GM18505 (cell line): ENCODE measurements around the gene ATP8B1.

ENCODE experiments used
- ATAC-seq: cut with Tn5 transposase; IDR thresholded peaks from one replicate; pipeline ENCODE4 v1.9.1; 2021; ENCODE audit not compliant: unreplicated experiment
- POLR2A ChIP-seq: IDR thresholded peaks from 4 replicates; pipeline ENCODE4 v1.6.1; 2011; ENCODE audit warnings: borderline replicate concordance; ENCODE audit not compliant: insufficient read depth, insufficient read length; ENCODE audit errors: extremely low read depth

Gene ATP8B1

DNA sequence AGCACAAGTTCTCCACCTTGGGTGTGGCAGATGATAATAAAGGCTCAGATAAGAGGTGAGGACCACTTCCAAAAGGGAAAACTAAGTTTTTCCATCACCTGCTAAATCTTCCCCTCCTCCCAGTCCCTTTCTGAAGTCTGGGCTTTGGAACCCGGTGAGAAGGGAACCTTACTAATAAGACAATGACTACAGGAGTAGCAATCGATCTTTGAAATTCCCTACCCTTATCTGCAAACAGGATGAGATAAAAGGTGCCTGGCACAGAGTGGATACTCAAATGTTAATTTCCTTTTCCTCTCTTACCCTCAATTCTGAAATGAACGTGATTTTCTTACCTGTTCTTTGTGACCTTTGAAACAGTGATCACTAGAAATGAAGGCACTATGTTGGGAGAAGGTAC is 111.8 kb downstream of the ATP8B1 start:
- no peak for TF ChIP-seq POLR2A
- ATAC-seq, result no peak

- no peak for ATAC-seq
- no peak for TF ChIP-seq POLR2A
Observed at GRCh38 chr18:57687970-57688369, 115.1 kb downstream of the ATP8B1 start.

GRCh38 chr18:57683470-57683869 is 119.6 kb downstream of the ATP8B1 start:
- no peak for ATAC-seq

GRCh38 chr18:57677262-57678211 is 125.6 kb downstream of the ATP8B1 start:
- ATAC-seq, result no peak
- TF ChIP-seq POLR2A, result no peak

More at GRCh38 chr18:57683470-57683869, 119.6 kb downstream of the ATP8B1 start:
- no peak for TF ChIP-seq POLR2A

DNA sequence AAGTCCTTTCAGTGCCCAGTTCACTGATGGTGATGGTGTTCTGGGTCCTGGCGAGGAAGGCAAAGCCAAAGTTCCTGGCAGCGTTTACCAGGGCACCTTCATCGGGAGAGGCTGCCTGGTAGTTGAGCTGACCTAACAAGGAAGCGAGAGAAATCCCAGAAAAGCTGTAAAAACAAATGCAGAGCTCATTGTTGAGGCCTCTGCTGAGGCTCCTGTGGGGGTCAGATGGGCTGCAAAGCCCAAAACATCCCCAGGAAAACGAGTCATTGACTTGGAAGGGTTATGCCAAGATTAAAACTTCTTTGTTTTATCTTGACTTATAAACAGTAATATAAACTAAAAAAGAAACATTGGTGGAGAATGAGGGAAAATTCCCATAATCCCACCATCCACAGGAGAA is 128.2 kb downstream of the ATP8B1 start:
- TF ChIP-seq POLR2A, result no peak
- ATAC-seq, result no peak

DNA sequence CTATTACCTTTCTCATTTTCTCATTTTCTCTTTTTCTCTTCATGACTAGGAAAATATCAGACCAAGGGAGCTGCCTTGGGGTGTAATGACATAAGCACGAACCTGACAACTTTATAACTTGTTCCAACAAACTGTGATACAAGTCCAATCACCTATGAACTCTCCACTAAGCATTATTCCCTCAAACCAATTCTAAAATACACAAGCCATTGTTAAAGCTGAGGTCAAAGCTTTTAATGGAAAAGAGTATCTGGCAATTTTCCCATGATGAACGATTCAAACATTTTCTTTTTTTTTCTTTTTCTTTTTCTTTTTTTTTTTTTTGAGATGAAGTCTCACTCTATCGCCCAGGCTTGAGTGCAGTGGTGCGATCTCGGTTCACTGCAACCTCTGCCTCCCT is 133.1 kb downstream of the ATP8B1 start:
- no peak for TF ChIP-seq POLR2A
- no peak for ATAC-seq

DNA sequence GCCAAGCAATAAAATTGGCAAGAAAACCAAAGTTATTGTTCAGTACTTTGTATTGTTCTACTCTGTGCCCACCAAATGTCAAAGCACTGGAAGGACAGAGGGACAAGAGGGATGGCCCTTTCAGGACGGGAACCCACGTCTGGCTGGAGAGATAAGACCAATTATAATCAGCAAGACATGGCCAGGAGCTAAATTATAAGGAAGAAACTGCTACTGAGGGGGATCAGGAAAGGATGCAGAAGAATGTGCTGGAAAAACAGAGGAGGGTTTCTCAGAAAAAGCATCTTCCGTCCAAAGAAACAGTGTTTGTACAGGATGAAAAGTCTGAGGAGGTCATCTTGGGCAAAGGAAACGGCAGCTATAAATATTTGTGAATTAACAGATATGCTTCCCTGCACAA is 135.1 kb downstream of the ATP8B1 start:
- TF ChIP-seq POLR2A, result no peak
- ATAC-seq, result no peak

- no peak for TF ChIP-seq POLR2A
- no peak for ATAC-seq
Observed at GRCh38 chr18:57666818-57667497, 136.2 kb downstream of the ATP8B1 start.

GRCh38 chr18:57664568-57665165 is 138.4 kb downstream of the ATP8B1 start:
- no peak for TF ChIP-seq POLR2A
- no peak for ATAC-seq

- no peak for TF ChIP-seq POLR2A
- no peak for ATAC-seq
Observed at GRCh38 chr18:57660961-57661360, 142.2 kb downstream of the ATP8B1 start.

DNA sequence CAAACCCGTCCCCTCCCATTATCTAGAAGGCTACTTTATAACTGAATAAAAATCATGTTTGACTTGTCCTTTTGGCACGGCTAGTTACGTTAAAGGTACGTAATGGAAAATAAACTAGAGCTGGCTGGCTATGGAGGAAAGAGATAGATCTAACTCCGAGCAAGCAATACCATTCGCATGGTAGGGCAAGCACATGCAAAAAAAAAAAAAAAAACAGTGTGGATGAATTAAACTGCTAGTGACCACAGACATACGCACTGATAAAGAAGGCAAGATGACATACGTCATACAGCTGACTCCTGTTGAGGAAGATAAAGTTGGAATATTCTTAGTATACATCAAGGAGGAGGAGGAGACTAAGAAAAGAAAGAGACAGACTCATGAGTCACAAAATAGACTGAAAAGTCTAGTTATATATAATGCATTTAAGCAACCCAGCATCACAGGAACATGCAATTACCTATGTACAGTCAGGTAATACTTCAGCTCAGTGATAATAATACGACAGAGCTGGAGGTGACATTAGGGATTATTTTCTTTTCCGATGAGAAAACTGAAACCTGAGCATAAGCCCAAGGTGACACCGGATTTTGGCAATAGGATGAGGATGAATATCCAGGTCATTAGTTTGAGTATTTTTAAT is 143.5 kb downstream of the ATP8B1 start:
- ATAC-seq, result no peak

DNA sequence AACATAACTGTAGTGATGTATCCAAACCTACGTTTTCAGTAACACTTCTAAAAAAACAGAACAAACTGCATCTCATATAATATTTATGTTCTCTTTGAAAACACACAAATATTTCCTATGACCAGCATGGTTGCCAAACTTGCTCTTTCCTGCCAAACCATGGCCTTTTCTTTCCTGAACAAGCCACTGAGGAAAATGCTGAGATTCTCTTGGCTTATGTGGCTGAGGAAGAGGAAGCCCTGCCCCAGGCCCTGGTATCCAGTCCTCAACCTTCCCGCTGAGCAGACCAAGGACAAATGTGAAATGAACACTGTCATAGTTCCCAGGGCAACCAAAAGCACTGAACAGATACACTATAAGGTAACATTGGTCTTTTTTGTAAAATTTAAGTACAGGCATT is 145.6 kb downstream of the ATP8B1 start:
- ATAC-seq, result no peak

More for the DNA sequence above, 143.5 kb downstream of the ATP8B1 start:
- TF ChIP-seq POLR2A, result no peak

DNA sequence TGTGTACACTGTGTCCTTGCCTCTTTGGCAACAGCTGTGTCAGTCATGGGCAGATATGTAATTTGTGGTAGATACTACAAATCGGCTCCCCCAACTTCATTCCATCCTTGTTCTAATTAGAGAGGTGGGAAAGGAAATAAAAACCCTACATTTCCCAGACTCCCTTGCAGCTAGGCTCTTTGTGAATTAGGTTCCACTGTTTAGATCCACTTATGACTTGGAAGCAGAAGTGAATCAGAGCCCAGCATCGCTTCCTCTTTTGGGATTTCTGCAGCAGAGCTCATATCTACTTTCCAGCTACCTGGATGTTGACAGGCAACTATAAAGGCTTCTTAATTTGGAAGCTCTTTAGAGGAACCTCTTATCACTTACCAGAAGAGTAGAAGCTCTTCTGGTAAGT is 147.4 kb downstream of the ATP8B1 start:
- ATAC-seq, result no peak

More for the DNA sequence above, 145.6 kb downstream of the ATP8B1 start:
- no peak for TF ChIP-seq POLR2A

More for the DNA sequence above, 147.4 kb downstream of the ATP8B1 start:
- no peak for TF ChIP-seq POLR2A
